HL-60 (cell line): Measurements from ENCODE around the gene PUM2.

Experiments
- GABPA ChIP-seq: IDR thresholded peaks from 2 replicates; pipeline ENCODE4 v1.6.1; 2012; ENCODE audit warnings: low read depth
- POLR2AphosphoS5 ChIP-seq: IDR thresholded peaks from 2 replicates; pipeline ENCODE4 v1.6.1; 2012; ENCODE audit warnings: low read depth
- SPI1 ChIP-seq: IDR thresholded peaks from 2 replicates; pipeline ENCODE4 v1.6.1; 2012; ENCODE audit warnings: low read depth, mild to moderate bottlenecking, borderline replicate concordance
- TF ChIP-seq, protein P1 (sequence below): IDR thresholded peaks from one replicate; pipeline ENCODE4 v1.5.1; 2011; ENCODE audit warnings: low read length, control low read depth, inconsistent platforms; ENCODE audit not compliant: insufficient read depth
- TF ChIP-seq, protein P2 (sequence below): IDR thresholded peaks from 2 replicates; pipeline ENCODE4 v1.6.1; 2012; ENCODE audit warnings: low read depth; ENCODE audit not compliant: insufficient replicate concordance

GRCh38 chr2:20351555-20352229, 1.0 kb upstream of the PUM2 start:
- TF ChIP-seq, protein P1, sequence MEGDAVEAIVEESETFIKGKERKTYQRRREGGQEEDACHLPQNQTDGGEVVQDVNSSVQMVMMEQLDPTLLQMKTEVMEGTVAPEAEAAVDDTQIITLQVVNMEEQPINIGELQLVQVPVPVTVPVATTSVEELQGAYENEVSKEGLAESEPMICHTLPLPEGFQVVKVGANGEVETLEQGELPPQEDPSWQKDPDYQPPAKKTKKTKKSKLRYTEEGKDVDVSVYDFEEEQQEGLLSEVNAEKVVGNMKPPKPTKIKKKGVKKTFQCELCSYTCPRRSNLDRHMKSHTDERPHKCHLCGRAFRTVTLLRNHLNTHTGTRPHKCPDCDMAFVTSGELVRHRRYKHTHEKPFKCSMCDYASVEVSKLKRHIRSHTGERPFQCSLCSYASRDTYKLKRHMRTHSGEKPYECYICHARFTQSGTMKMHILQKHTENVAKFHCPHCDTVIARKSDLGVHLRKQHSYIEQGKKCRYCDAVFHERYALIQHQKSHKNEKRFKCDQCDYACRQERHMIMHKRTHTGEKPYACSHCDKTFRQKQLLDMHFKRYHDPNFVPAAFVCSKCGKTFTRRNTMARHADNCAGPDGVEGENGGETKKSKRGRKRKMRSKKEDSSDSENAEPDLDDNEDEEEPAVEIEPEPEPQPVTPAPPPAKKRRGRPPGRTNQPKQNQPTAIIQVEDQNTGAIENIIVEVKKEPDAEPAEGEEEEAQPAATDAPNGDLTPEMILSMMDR, result no peak
- TF ChIP-seq POLR2AphosphoS5, result no peak
- TF ChIP-seq, protein P2, sequence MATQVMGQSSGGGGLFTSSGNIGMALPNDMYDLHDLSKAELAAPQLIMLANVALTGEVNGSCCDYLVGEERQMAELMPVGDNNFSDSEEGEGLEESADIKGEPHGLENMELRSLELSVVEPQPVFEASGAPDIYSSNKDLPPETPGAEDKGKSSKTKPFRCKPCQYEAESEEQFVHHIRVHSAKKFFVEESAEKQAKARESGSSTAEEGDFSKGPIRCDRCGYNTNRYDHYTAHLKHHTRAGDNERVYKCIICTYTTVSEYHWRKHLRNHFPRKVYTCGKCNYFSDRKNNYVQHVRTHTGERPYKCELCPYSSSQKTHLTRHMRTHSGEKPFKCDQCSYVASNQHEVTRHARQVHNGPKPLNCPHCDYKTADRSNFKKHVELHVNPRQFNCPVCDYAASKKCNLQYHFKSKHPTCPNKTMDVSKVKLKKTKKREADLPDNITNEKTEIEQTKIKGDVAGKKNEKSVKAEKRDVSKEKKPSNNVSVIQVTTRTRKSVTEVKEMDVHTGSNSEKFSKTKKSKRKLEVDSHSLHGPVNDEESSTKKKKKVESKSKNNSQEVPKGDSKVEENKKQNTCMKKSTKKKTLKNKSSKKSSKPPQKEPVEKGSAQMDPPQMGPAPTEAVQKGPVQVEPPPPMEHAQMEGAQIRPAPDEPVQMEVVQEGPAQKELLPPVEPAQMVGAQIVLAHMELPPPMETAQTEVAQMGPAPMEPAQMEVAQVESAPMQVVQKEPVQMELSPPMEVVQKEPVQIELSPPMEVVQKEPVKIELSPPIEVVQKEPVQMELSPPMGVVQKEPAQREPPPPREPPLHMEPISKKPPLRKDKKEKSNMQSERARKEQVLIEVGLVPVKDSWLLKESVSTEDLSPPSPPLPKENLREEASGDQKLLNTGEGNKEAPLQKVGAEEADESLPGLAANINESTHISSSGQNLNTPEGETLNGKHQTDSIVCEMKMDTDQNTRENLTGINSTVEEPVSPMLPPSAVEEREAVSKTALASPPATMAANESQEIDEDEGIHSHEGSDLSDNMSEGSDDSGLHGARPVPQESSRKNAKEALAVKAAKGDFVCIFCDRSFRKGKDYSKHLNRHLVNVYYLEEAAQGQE, result no peak
- TF ChIP-seq GABPA, result no peak
- no peak for TF ChIP-seq SPI1
